Activated CD4-positive, alpha-beta T cell treated with anti-CD3 and anti-CD28 coated beads, Interleukin-2, amount 50 U/mL, for 16 hours (primary cell): Measurements from ENCODE around the gene POLR2J2.
"Not testable (repeated sequence)": the region's sequence is repeated elsewhere in the genome, so short reads cannot be mapped to it uniquely, and the experiment has no call there.

Source experiments
- DNase-seq: peaks from one replicate; pipeline ENCODE4 v3.0.0-alpha.2; 2020

The POLR2J2 gene

GRCh38 chr7:102667523-102667922 is 3.9 kb downstream of the POLR2J2 start:
- not testable (repeated sequence) for DNase-seq

GRCh38 chr7:102666850-102667249 is 4.6 kb downstream of the POLR2J2 start:
- DNase-seq, result not testable (repeated sequence)

GRCh38 chr7:102664765-102665164 is 6.7 kb downstream of the POLR2J2 start:
- not testable (repeated sequence) for DNase-seq

GRCh38 chr7:102649924-102650323 is 21.5 kb downstream of the POLR2J2 start, which contains the start of gene SPDYE2B:
TSS of gene SPDYE2B (plus strand) at chr7:102650319. CDS start at chr7:102652349, 2,030 bp downstream.
- not testable (repeated sequence) for DNase-seq

GRCh38 chr7:102647813-102648212 is 23.6 kb downstream of the POLR2J2 start:
- not testable (repeated sequence) for DNase-seq

- not testable (repeated sequence) for DNase-seq
Observed at GRCh38 chr7:102643404-102643803, 28.1 kb downstream of the POLR2J2 start.

- DNase-seq, result not testable (repeated sequence)
Observed at GRCh38 chr7:102642691-102643090, 28.8 kb downstream of the POLR2J2 start, which contains the start of gene UPK3BL1. TSS of gene UPK3BL1 (minus strand) at chr7:102642791. CDS start at chr7:102642741, 50 bp downstream.

GRCh38 chr7:102638848-102639247 is 32.6 kb downstream of the POLR2J2 start:
- not testable (repeated sequence) for DNase-seq

GRCh38 chr7:102636956-102637355 is 34.5 kb downstream of the POLR2J2 start:
- DNase-seq, result not testable (repeated sequence)

GRCh38 chr7:102635354-102635753 is 36.1 kb downstream of the POLR2J2 start:
- not testable (repeated sequence) for DNase-seq

GRCh38 chr7:102634299-102634698 is 37.2 kb downstream of the POLR2J2 start:
- not testable (repeated sequence) for DNase-seq

- not testable (repeated sequence) for DNase-seq
Observed at GRCh38 chr7:102630622-102631021, 40.8 kb downstream of the POLR2J2 start.

GRCh38 chr7:102627271-102627904 is 44.1 kb downstream of the POLR2J2 start:
- not testable (repeated sequence) for DNase-seq

GRCh38 chr7:102618122-102618521 is 53.3 kb downstream of the POLR2J2 start:
- DNase-seq, result not testable (repeated sequence)

GRCh38 chr7:102616507-102617125 is 54.8 kb downstream of the POLR2J2 start, which contains the start of gene RASA4:
TSS of gene RASA4 (minus strand) at chr7:102616756. CDS start at chr7:102616689, 67 bp downstream.
- not testable (repeated sequence) for DNase-seq
